ENCODE data around the gene SYTL3. TPM values are rescaled to one million over a fixed set of nuclear protein-coding genes. Genes with fewer than 3 reads are reported as not detected.
A peak's percentile ranks its signal among the peaks of the same experiment; 100 is the strongest.

Gene SYTL3
- total and polyA plus RNA-seq, 10 donors: 5.9 to 48.3 (median 17.9) TPM

DNA sequence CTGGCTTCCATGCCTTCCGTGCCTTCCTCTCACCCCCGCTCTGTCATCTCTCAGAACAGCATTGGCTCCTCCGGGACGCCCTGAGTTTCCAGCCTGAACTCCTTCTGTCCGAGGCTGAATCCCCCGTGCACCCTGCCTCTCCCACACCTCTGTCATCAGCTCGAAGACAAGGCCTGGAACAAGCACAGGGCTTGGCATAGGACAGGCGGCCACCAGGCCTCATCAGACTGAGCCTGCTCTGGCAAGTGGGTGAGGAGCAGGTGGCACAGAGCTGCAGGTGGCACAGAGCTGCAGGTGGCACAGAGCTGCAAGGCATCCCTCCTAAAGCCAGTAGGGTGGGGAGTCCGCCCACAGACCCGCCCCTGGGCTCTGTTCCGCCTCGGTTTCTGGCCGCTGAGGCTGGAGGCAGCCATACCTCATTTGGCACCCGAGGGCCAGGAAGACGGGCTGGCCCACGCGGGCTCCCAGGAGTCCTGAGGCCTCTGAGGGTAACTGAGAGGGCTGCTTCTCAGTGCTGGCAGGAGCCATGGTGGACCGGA, 109.2 kb downstream of the SYTL3 start:
- 80 to 93% (median 90%) methylated on average over 13 to 18 of the region's 18 CpGs for WGBS, 5 donors
- TF ChIP-seq POLR2AphosphoS5 (IDR thresholded peaks at IDR 0.05): peak in 2 of 3 donors; percentile 2 to 52
- TF ChIP-seq CTCF (IDR thresholded peaks at IDR 0.05 in 8 of 11, conservative IDR thresholded peaks at IDR 0.05 in 3 of 11): no peak
- Histone ChIP-seq H3K27ac (no peak overlapping the region), H3K27me3 (replicated peaks in 1 of 7) (no peaks in the 10 kb centered on the region), H3K9me3 (no peaks in the 10 kb centered on the region), H3K36me3 (peaks cover 0 to 94% (median 14%) of the 10 kb centered on the region in 6 donors), H3K4me1 (no peaks in the 10 kb centered on the region), H3K4me3 (no peak overlapping the region)
- DNase-seq: no peak
- intact Hi-C loops (cut with DNase I; ENCODE audit: low total_unique reads): no loop called here

- peaks cover 0 to 94% (median 24%) of the 10 kb centered on the region in 6 donors for H3K36me3 ChIP-seq
- TF ChIP-seq CTCF (IDR thresholded peaks at IDR 0.05 in 8 of 11, conservative IDR thresholded peaks at IDR 0.05 in 3 of 11) (no peak), POLR2A (IDR thresholded peaks at IDR 0.05) (no peak), POLR2AphosphoS5 (IDR thresholded peaks at IDR 0.05) (no peak)
- intact Hi-C loops (cut with DNase I; ENCODE audit: low total_unique reads): no loop called here
- WGBS, 5 donors: 74 to 80% (median 77%) methylated on average over 6 to 7 of the region's 7 CpGs
- H3K4me3 ChIP-seq: no peak overlapping the region
- DNase-seq: no peak
- no peak overlapping the region for H3K27ac ChIP-seq
- H3K4me1 ChIP-seq: no peaks in the 10 kb centered on the region
- H3K27me3 ChIP-seq (replicated peaks in 1 of 7): no peaks in the 10 kb centered on the region
- no peaks in the 10 kb centered on the region for H3K9me3 ChIP-seq
Measured at GRCh38 chr6:158759966-158760617, 110.2 kb downstream of the SYTL3 start.

GRCh38 chr6:158760618-158761250, 110.9 kb downstream of the SYTL3 start:
- Histone ChIP-seq H3K4me3 (no peak overlapping the region), H3K4me1 (no peaks in the 10 kb centered on the region), H3K9me3 (no peaks in the 10 kb centered on the region), H3K36me3 (peaks cover 0 to 95% (median 31%) of the 10 kb centered on the region in 6 donors), H3K27ac (no peak overlapping the region), H3K27me3 (replicated peaks in 1 of 7) (no peaks in the 10 kb centered on the region)
- 77 to 82% (median 81%) methylated on average over 13 to 17 of the region's 17 CpGs for WGBS, 5 donors
- intact Hi-C loops (cut with DNase I; ENCODE audit: low total_unique reads): no loop called here
- no peak for DNase-seq
- no peak for TF ChIP-seq POLR2A (IDR thresholded peaks at IDR 0.05)
- TF ChIP-seq CTCF (IDR thresholded peaks at IDR 0.05 in 8 of 11, conservative IDR thresholded peaks at IDR 0.05 in 3 of 11): no peak
- no peak for TF ChIP-seq POLR2AphosphoS5 (IDR thresholded peaks at IDR 0.05)

GRCh38 chr6:158761746-158762145, 111.9 kb downstream of the SYTL3 start:
- no peak overlapping the region for H3K4me3 ChIP-seq
- no peaks in the 10 kb centered on the region for H3K27me3 ChIP-seq (replicated peaks in 1 of 7)
- DNase-seq: no peak
- WGBS, 5 donors: 92 to 97% (median 93%) methylated on average over 10 of the region's 10 CpGs
- no peaks in the 10 kb centered on the region for H3K4me1 ChIP-seq
- H3K27ac ChIP-seq: no peak overlapping the region
- intact Hi-C loops (cut with DNase I; ENCODE audit: low total_unique reads): no loop called here
- TF ChIP-seq POLR2AphosphoS5 (IDR thresholded peaks at IDR 0.05) (peak in 2 of 3 donors; percentile 28 to 71), CTCF (IDR thresholded peaks at IDR 0.05 in 8 of 11, conservative IDR thresholded peaks at IDR 0.05 in 3 of 11) (no peak), POLR2A (IDR thresholded peaks at IDR 0.05) (no peak)
- peaks cover 0 to 100% (median 40%) of the 10 kb centered on the region in 6 donors for H3K36me3 ChIP-seq
- H3K9me3 ChIP-seq: no peaks in the 10 kb centered on the region

Measured in spleen (tissue), 11 donors.